ENCODE results near the gene JARID2. TPM values are rescaled to one million over a fixed set of nuclear protein-coding genes. Genes with fewer than 3 reads are reported as not detected.
A peak's percentile ranks its signal among the peaks of the same experiment; 100 is the strongest.

The JARID2 gene
- total RNA-seq, 2 experiments from 2014 or later: 19.0 to 19.5 TPM

DNA sequence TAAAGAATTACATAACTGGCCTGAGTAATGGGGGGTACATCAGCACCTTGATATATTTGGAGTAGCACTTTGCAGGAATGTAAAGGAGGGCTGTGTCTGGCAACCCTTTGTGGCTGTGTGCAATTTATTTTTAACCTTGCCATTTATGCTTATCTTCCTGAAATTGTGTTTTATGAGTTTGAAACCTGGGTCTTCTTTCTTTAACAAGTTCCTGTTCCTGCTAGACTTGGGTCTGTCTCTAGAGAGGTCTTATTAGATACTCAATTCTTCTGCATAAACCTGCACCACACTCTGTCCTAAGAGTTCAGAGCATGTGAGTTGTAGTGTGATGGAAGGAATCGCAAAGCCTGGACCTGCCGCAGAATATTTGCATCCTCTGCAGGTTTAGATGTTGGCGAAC is 181.0 kb downstream of the JARID2 start:
- H3K4me2 ChIP-seq (ENCODE audit: low read length): no peak overlapping the region
- CTCF ChIA-PET (ENCODE audit: unreplicated experiment): no interaction called here
- POLR2A ChIA-PET: interaction anchor here (0.6 kb wide), 1 partner anchor 699 kb away, joined by 3 read pairs; no protein-coding TSS in a partner anchor

DNA sequence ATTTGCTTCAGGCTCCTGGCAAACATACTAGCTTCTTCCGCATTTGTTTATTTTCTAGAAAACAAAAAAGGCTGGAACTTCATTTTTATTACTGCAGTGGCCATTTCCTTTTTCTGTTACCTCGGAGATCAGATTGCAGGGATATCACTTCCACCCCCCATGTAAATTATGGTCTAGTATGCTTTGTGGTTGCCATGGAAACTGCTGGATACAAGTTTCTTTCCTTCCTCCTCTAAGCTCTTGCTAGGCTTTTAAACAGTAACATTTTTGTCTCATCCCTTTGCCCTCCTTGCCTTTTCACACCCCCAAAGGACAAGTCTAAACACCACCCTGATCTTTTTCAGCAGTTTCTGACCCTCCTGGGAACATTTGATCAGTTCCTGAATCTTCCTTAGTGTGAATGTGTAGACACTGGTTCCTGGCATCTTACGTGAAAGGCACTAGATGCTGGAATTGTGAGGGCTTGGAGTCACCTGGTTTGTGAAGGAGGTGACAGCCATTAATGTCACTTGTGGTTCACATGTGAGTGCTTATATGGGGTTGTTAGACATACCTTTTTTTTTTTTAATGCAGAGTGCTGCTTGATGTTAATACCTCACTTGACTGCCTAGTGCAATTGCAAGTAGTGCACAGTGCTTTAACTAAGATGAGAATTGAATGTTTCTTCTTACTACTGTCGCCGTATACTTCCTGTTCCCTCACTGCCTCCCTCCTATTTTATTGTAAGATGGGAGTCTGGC is 181.6 kb downstream of the JARID2 start:
- ChIA-PET CTCF (ENCODE audit: unreplicated experiment) (no interaction called here), POLR2A (interaction anchor here (0.6 kb wide), 1 partner anchor 699 kb away, joined by 3 read pairs; no protein-coding TSS in a partner anchor)
- H3K9me2 ChIP-seq (ENCODE audit: insufficient read depth, low read length): no peaks in the 10 kb centered on the region
- peak; percentile 44 for DNase-seq (ENCODE audit: low spot score)
- H2AFZ ChIP-seq (ENCODE audit: low read length): no peak overlapping the region
- H3K4me2 ChIP-seq (ENCODE audit: low read length): no peak overlapping the region
- peaks cover 11% of the 10 kb centered on the region for H3K4me1 ChIP-seq (ENCODE audit: insufficient read depth, low read length, poor library complexity, severe bottlenecking)
- intact Hi-C loops (cut with micrococcal nuclease; ENCODE audit: unreplicated experiment): no loop called here
- no peaks in the 10 kb centered on the region for H3K79me2 ChIP-seq (ENCODE audit: insufficient read depth, low read depth, low read length)
- no peaks in the 10 kb centered on the region for H4K20me1 ChIP-seq (ENCODE audit: insufficient read depth, low read length)
- no peaks in the 10 kb centered on the region for H3K36me3 ChIP-seq (ENCODE audit: insufficient read depth, low read length)
- H3K4me3 ChIP-seq (ENCODE audit: low read depth, low read length, poor library complexity, severe bottlenecking): no peak overlapping the region
- H3K9me3 ChIP-seq (ENCODE audit: low read length): no peaks in the 10 kb centered on the region
- H3K27ac ChIP-seq (ENCODE audit: low read depth, low read length, poor library complexity, severe bottlenecking): no peak overlapping the region
- TF ChIP-seq, protein P1, sequence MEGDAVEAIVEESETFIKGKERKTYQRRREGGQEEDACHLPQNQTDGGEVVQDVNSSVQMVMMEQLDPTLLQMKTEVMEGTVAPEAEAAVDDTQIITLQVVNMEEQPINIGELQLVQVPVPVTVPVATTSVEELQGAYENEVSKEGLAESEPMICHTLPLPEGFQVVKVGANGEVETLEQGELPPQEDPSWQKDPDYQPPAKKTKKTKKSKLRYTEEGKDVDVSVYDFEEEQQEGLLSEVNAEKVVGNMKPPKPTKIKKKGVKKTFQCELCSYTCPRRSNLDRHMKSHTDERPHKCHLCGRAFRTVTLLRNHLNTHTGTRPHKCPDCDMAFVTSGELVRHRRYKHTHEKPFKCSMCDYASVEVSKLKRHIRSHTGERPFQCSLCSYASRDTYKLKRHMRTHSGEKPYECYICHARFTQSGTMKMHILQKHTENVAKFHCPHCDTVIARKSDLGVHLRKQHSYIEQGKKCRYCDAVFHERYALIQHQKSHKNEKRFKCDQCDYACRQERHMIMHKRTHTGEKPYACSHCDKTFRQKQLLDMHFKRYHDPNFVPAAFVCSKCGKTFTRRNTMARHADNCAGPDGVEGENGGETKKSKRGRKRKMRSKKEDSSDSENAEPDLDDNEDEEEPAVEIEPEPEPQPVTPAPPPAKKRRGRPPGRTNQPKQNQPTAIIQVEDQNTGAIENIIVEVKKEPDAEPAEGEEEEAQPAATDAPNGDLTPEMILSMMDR (conservative IDR thresholded peaks at IDR 0.05; ENCODE audit: low read length): no peak
- no TSS peak for BruUV-seq (replicated peaks)

More for the DNA sequence above, 181.0 kb downstream of the JARID2 start:
- Histone ChIP-seq H3K9me3 (ENCODE audit: low read length) (no peaks in the 10 kb centered on the region), H2AFZ (ENCODE audit: low read length) (no peak overlapping the region), H3K27ac (ENCODE audit: low read depth, low read length, poor library complexity, severe bottlenecking) (no peak overlapping the region), H3K4me1 (ENCODE audit: insufficient read depth, low read length, poor library complexity, severe bottlenecking) (peaks cover 9% of the 10 kb centered on the region), H3K79me2 (ENCODE audit: insufficient read depth, low read depth, low read length) (no peaks in the 10 kb centered on the region), H3K4me3 (ENCODE audit: low read depth, low read length, poor library complexity, severe bottlenecking) (no peak overlapping the region), H3K36me3 (ENCODE audit: insufficient read depth, low read length) (no peaks in the 10 kb centered on the region), H4K20me1 (ENCODE audit: insufficient read depth, low read length) (no peaks in the 10 kb centered on the region), H3K9me2 (ENCODE audit: insufficient read depth, low read length) (no peaks in the 10 kb centered on the region)
- TF ChIP-seq EZH2phosphoT487 (IDR thresholded peaks at IDR 0.05; ENCODE audit: borderline replicate concordance, low read depth, low read length): no peak
- TF ChIP-seq, protein P1 (conservative IDR thresholded peaks at IDR 0.05; ENCODE audit: low read length): no peak
- no TSS peak for BruUV-seq (replicated peaks)
- no peak for DNase-seq (ENCODE audit: low spot score)
- intact Hi-C loops (cut with micrococcal nuclease; ENCODE audit: unreplicated experiment): no loop called here
